ENCODE results near the gene KIF2A.

The KIF2A gene

DNA sequence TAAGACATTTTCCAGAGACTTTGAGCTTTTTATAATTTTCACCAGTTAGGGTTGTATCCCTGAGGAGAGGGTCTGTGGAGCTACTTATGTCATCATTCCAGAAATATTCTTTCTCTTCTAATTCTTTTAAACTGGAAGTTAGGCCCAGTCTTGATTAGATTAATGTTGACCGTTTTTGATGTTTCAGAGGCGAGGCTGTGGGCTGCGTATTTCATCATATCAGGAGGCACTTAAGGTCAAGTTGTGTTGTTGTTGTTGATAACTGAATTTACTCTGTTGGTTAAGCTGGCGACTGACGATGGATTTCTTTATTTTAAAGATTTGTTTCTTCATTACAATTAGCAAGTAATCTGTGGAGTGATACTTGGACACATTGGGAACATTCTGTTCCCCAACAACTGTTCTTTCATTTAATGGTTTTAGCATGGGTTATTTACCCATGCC lies 126.6 kb downstream of the KIF2A start:
- H3K9me3 ChIP-seq (ENCODE audit: control extremely low read depth in 1 of 5, control insufficient read depth in 4 of 5, insufficient read depth in 2 of 5, low read depth in 1 of 5, low read length in 4 of 5), result no peaks in the 10 kb centered on the region
- no peak for DNase-seq
- H3K4me1 ChIP-seq (ENCODE audit: control extremely low read depth in 1 of 4, control insufficient read depth in 4 of 4, insufficient read depth in 4 of 4, low read length in 3 of 4), result peaks cover 0 to 3% (median 0%) of the 10 kb centered on the region in 4 experiments
- H3K27ac ChIP-seq (ENCODE audit: insufficient read depth in 1 of 2, low read depth in 1 of 2, low read length in 2 of 2, poor library complexity in 1 of 2, severe bottlenecking in 2 of 2), result peak overlapping the region in 1 of 2 experiments; percentile 52
- ChIA-PET CTCF (interaction anchor here (0.9 to 2.1 kb wide), 4 partner anchors 10 to 199 kb away, joined by 3 to 9 read pairs (median 4); partner anchors contain the start of gene DIMT1), POLR2A (no interaction called here)
- H3K4me3 ChIP-seq (ENCODE audit: control insufficient read depth in 1 of 7, extremely low read depth in 1 of 7, insufficient read depth in 4 of 7, low read depth in 2 of 7, low read length in 6 of 7), result no peak overlapping the region
- H3K27me3 ChIP-seq (replicated peaks in 2 of 5; ENCODE audit: control insufficient read depth in 4 of 5, insufficient read depth in 5 of 5, low read length in 4 of 5), result no peaks in the 10 kb centered on the region
- WGBS (ENCODE audit: insufficient coverage), result no CpG with 5 or more reads among the region's 5 CpGs
- no peaks in the 10 kb centered on the region for H3K36me3 ChIP-seq (ENCODE audit: control insufficient read depth in 4 of 4, insufficient read depth in 4 of 4, low read length in 3 of 4)
